Measurements from ENCODE around the gene GPX3. TPM values are rescaled to one million over a fixed set of nuclear protein-coding genes. Genes with fewer than 3 reads are reported as not detected.

The GPX3 gene
- total and polyA plus RNA-seq, 2 experiments from 2014 or later = 40.9 to 69.9 TPM

GRCh38 chr5:151033217-151033934 is 13.0 kb downstream of the GPX3 start:
- no peaks in the 10 kb centered on the region for H3K36me3 ChIP-seq (replicated peaks; ENCODE audit: insufficient read depth, low read depth)

DNA sequence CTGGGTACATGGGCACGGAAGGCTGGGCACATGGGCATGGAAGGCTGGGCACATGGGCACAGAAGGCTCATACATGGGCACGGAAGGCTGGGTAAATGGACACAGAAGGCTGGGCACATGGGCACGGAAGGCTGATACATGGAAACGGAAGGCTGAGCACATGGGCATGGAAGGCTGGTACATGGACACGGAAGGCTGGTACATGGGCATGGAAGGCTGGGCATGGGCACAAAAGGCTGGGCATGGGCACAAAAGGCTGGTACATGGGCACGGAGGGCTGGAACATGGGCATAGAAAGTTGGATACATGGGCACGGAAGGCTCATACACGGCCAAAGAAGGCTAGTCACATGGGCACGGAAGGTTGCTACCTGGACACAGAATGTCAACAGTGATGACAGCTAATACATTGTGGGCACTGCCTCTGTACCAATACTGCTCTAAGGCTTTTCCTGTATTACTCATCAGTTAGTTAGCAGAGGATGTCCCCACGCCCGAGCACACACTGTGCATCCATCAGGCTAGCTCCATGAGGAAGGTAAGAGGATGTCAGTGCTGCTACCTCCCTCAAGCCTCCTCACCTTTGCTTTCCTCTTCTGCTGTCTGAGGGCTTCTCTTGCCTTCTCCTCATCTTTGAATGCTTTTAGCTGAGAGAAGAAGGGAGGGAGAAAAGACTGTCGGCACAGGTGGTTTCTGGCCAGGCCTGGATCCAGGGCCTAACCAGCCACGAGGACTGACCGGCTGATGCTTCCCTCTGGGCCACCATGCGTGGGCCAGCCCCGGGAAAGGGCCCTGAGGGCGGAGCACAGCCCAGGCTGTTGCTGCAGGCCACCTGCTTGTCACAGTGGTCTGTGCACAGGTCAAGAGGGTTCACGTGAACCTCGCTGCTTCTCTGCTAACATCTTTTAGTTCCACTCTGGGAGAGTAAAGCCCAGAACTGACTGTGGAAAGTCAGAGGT is 14.3 kb downstream of the GPX3 start:
- DNase-seq (ENCODE audit: low spot score) = no peak
- H3K4me2 ChIP-seq = no peak overlapping the region
- H2AFZ ChIP-seq = no peak overlapping the region
- H3K27me3 ChIP-seq = no peaks in the 10 kb centered on the region
- no peaks in the 10 kb centered on the region for H3K9me2 ChIP-seq (replicated peaks; ENCODE audit: insufficient read depth)
- H3K4me1 ChIP-seq (ENCODE audit: insufficient read depth) = peaks cover under 1% of the 10 kb centered on the region
- TF ChIP-seq EZH2phosphoT487 (IDR thresholded peaks at IDR 0.05; ENCODE audit: low read depth, severe bottlenecking, unreplicated experiment) (no peak), EZH2 (IDR thresholded peaks at IDR 0.05; ENCODE audit: borderline replicate concordance) (no peak)
- TF ChIP-seq, protein P1, sequence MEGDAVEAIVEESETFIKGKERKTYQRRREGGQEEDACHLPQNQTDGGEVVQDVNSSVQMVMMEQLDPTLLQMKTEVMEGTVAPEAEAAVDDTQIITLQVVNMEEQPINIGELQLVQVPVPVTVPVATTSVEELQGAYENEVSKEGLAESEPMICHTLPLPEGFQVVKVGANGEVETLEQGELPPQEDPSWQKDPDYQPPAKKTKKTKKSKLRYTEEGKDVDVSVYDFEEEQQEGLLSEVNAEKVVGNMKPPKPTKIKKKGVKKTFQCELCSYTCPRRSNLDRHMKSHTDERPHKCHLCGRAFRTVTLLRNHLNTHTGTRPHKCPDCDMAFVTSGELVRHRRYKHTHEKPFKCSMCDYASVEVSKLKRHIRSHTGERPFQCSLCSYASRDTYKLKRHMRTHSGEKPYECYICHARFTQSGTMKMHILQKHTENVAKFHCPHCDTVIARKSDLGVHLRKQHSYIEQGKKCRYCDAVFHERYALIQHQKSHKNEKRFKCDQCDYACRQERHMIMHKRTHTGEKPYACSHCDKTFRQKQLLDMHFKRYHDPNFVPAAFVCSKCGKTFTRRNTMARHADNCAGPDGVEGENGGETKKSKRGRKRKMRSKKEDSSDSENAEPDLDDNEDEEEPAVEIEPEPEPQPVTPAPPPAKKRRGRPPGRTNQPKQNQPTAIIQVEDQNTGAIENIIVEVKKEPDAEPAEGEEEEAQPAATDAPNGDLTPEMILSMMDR (IDR thresholded peaks at IDR 0.05; ENCODE audit: poor library complexity) = no peak
- no peaks in the 10 kb centered on the region for H3K36me3 ChIP-seq (replicated peaks; ENCODE audit: insufficient read depth, low read depth)
- no peak overlapping the region for H3K4me3 ChIP-seq
- no peak overlapping the region for H3K27ac ChIP-seq
- WGBS (ENCODE audit: low lambda C conversion rate, missing lambda C conversion rate) = 93% methylated on average over 18 of the region's 19 CpGs
- no peaks in the 10 kb centered on the region for H3K79me2 ChIP-seq
- no peaks in the 10 kb centered on the region for H4K20me1 ChIP-seq (ENCODE audit: insufficient read depth, poor library complexity, severe bottlenecking)
- H3K9me3 ChIP-seq (ENCODE audit: low read depth) = no peaks in the 10 kb centered on the region

More at GRCh38 chr5:151033217-151033934, 13.0 kb downstream of the GPX3 start:
- Histone ChIP-seq H3K4me1 (ENCODE audit: insufficient read depth) (no peaks in the 10 kb centered on the region), H2AFZ (no peak overlapping the region), H3K27ac (no peak overlapping the region), H3K9me2 (replicated peaks; ENCODE audit: insufficient read depth) (no peaks in the 10 kb centered on the region), H4K20me1 (ENCODE audit: insufficient read depth, poor library complexity, severe bottlenecking) (no peaks in the 10 kb centered on the region), H3K4me3 (no peak overlapping the region), H3K79me2 (no peaks in the 10 kb centered on the region), H3K9me3 (ENCODE audit: low read depth) (no peaks in the 10 kb centered on the region), H3K4me2 (no peak overlapping the region), H3K27me3 (no peaks in the 10 kb centered on the region)
- no peak for TF ChIP-seq EZH2 (IDR thresholded peaks at IDR 0.05; ENCODE audit: borderline replicate concordance)
- TF ChIP-seq, protein P1 (IDR thresholded peaks at IDR 0.05; ENCODE audit: poor library complexity) = no peak
- WGBS (ENCODE audit: low lambda C conversion rate, missing lambda C conversion rate) = 98% methylated on average over 8 of the region's 14 CpGs
- no peak for DNase-seq (ENCODE audit: low spot score)

GRCh38 chr5:151036556-151036955 is 16.2 kb downstream of the GPX3 start:
- H3K27me3 ChIP-seq = no peaks in the 10 kb centered on the region
- TF ChIP-seq EZH2phosphoT487 (IDR thresholded peaks at IDR 0.05; ENCODE audit: low read depth, severe bottlenecking, unreplicated experiment) = no peak
- TF ChIP-seq EZH2 (IDR thresholded peaks at IDR 0.05; ENCODE audit: borderline replicate concordance) = no peak
- TF ChIP-seq, protein P1 (IDR thresholded peaks at IDR 0.05; ENCODE audit: poor library complexity) = no peak
- H2AFZ ChIP-seq = no peak overlapping the region
- no peak overlapping the region for H3K4me2 ChIP-seq
- no peaks in the 10 kb centered on the region for H3K79me2 ChIP-seq
- 83% methylated on average over 6 of the region's 6 CpGs for WGBS (ENCODE audit: low lambda C conversion rate, missing lambda C conversion rate)
- no peak for DNase-seq (ENCODE audit: low spot score)
- no peaks in the 10 kb centered on the region for H3K9me2 ChIP-seq (replicated peaks; ENCODE audit: insufficient read depth)
- no peaks in the 10 kb centered on the region for H4K20me1 ChIP-seq (ENCODE audit: insufficient read depth, poor library complexity, severe bottlenecking)
- peaks cover 4% of the 10 kb centered on the region for H3K4me1 ChIP-seq (ENCODE audit: insufficient read depth)
- H3K4me3 ChIP-seq = no peak overlapping the region
- no peak overlapping the region for H3K27ac ChIP-seq
- no peaks in the 10 kb centered on the region for H3K9me3 ChIP-seq (ENCODE audit: low read depth)
- no peaks in the 10 kb centered on the region for H3K36me3 ChIP-seq (replicated peaks; ENCODE audit: insufficient read depth, low read depth)

All from hepatocyte (in vitro differentiated cells).